Mammary epithelial cell (primary cell): ENCODE measurements around the gene FGF8.

Experiments
- CTCF ChIP-seq, 2 donors: IDR thresholded peaks in 1 of 2; conservative IDR thresholded peaks in 1 of 2; 2 replicates each; pipeline ENCODE4 v1.5.1; 2011 to 2012; ENCODE audit warnings: inconsistent platforms in 2 of 2, low read length in 2 of 2, mild to moderate bottlenecking in 2 of 2, control low read depth in 1 of 2, low read depth in 1 of 2; ENCODE audit not compliant: insufficient read depth in 1 of 2; ENCODE audit errors: extremely low read depth in 1 of 2
- EZH2 ChIP-seq: IDR thresholded peaks from 2 replicates; pipeline ENCODE4 v1.6.1; 2012; ENCODE audit warnings: low read length, inconsistent platforms, borderline replicate concordance

GRCh38 chr10:101770331-101771215 is 5.3 kb downstream of the FGF8 start:
- TF ChIP-seq EZH2 (no peak), CTCF (conservative IDR thresholded peaks at IDR 0.05 in 1 of 2, IDR thresholded peaks at IDR 0.05 in 1 of 2; ENCODE audit: extremely low read depth in 1 of 2, insufficient read depth in 1 of 2, low read depth in 1 of 2, low read length in 2 of 2) (no peak)
